Activated CD8-positive, alpha-beta memory T cell treated with anti-CD3 and anti-CD28 coated beads for 24 hours (primary cell): Measurements from ENCODE around the gene DYRK1A.

Experiments
- DNase-seq: peaks from one replicate; pipeline ENCODE4 v3.0.0-alpha.2; 2020

Gene DYRK1A

GRCh38 chr21:37385179-37385765 lies 18.7 kb downstream of the DYRK1A start:
- DNase-seq = no peak

- DNase-seq = no peak
Observed at GRCh38 chr21:37386151-37386550, 19.6 kb downstream of the DYRK1A start.

GRCh38 chr21:37389456-37389855 lies 22.9 kb downstream of the DYRK1A start:
- DNase-seq = no peak

- DNase-seq = no peak
Observed at GRCh38 chr21:37391666-37392065, 25.1 kb downstream of the DYRK1A start.

- no peak for DNase-seq
Observed at GRCh38 chr21:37392441-37392840, 25.9 kb downstream of the DYRK1A start.

- no peak for DNase-seq
Observed at GRCh38 chr21:37393030-37393429, 26.5 kb downstream of the DYRK1A start.

GRCh38 chr21:37393786-37394185 lies 27.2 kb downstream of the DYRK1A start:
- no peak for DNase-seq

- no peak for DNase-seq
Observed at GRCh38 chr21:37395961-37396360, 29.4 kb downstream of the DYRK1A start.

- no peak for DNase-seq
Observed at GRCh38 chr21:37396855-37397254, 30.3 kb downstream of the DYRK1A start.

GRCh38 chr21:37398697-37399096 lies 32.1 kb downstream of the DYRK1A start:
- no peak for DNase-seq

GRCh38 chr21:37402251-37402867 lies 35.8 kb downstream of the DYRK1A start:
- no peak for DNase-seq

GRCh38 chr21:37405629-37406028 lies 39.1 kb downstream of the DYRK1A start:
- DNase-seq = no peak

GRCh38 chr21:37407719-37408420 lies 41.3 kb downstream of the DYRK1A start:
- DNase-seq = no peak

- DNase-seq = no peak
Observed at GRCh38 chr21:37408464-37409193, 42.1 kb downstream of the DYRK1A start.

GRCh38 chr21:37410639-37411038 lies 44.1 kb downstream of the DYRK1A start:
- DNase-seq = no peak

- no peak for DNase-seq
Observed at GRCh38 chr21:37412603-37413360, 46.2 kb downstream of the DYRK1A start.

GRCh38 chr21:37413553-37414291 lies 47.1 kb downstream of the DYRK1A start:
- DNase-seq = no peak

GRCh38 chr21:37414292-37415253 lies 48.0 kb downstream of the DYRK1A start:
- no peak for DNase-seq

- DNase-seq = no peak
Observed at GRCh38 chr21:37415939-37416338, 49.4 kb downstream of the DYRK1A start.

- DNase-seq = no peak
Observed at GRCh38 chr21:37416914-37417313, 50.3 kb downstream of the DYRK1A start.
